ENCODE data around the gene SOX5.

DNA sequence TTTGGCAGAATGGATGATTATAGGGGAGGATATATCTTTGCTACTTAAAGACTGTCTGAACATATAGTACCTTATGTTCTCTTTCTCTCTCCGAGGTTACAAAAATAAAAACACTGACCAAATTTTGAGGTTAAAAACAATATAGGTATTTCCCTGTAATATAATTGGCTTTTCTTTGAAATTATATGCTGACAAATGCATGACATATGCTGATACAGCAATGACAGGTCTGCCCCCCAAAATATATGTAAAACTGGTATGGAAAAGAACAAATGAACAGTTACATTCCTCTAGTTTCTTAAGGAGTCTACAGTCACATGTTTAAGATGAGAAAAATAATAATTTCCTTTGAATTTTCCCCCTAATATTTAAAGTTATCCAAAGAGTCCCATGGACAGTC is 405.7 kb downstream of the SOX5 start:
- TF ChIP-seq CTCF (IDR thresholded peaks at IDR 0.05) (no peak), POLR2A (IDR thresholded peaks at IDR 0.05) (no peak), EP300 (IDR thresholded peaks at IDR 0.05) (no peak)

Measured in sigmoid colon (tissue), 4 donors.